NCI-H1694 (cell line): Measurements from ENCODE around the gene RNF13.
A peak's percentile ranks its signal among the peaks of the same experiment; 100 is the strongest.

Source experiments
- DNase-seq: peaks from one replicate; lab custom pipeline; 2025; lab: John Stamatoyannopoulos, UW

Gene RNF13

GRCh38 chr3:149812606-149813366 is at the start of gene RNF13:
RNF13 (plus strand) TSS chr3:149813215; CDS start chr3:149846027, 32,812 bp downstream.
- peak; percentile 93 for DNase-seq

GRCh38 chr3:149763565-149764195 is 49.3 kb upstream of the RNF13 start:
- DNase-seq, result no peak

- no peak for DNase-seq
These were observed 48.7 kb upstream of the RNF13 start for GRCh38 chr3:149764302-149764701.

GRCh38 chr3:149765762-149766334 is 47.2 kb upstream of the RNF13 start:
- peak; percentile 25 for DNase-seq

- DNase-seq, result no peak
These were observed 45.3 kb upstream of the RNF13 start for GRCh38 chr3:149767720-149768119.

GRCh38 chr3:149768704-149769103 is 44.3 kb upstream of the RNF13 start:
- DNase-seq, result no peak

- DNase-seq, result no peak
These were observed 42.8 kb upstream of the RNF13 start for GRCh38 chr3:149770246-149770645.

GRCh38 chr3:149771652-149772271 is 41.3 kb upstream of the RNF13 start:
- peak; percentile 41 for DNase-seq

- DNase-seq, result no peak
These were observed 40.2 kb upstream of the RNF13 start for GRCh38 chr3:149772861-149773260.

GRCh38 chr3:149776170-149776569 is 36.8 kb upstream of the RNF13 start:
- no peak for DNase-seq

GRCh38 chr3:149777414-149778214 is 35.4 kb upstream of the RNF13 start:
- no peak for DNase-seq

- DNase-seq, result no peak
These were observed 31.8 kb upstream of the RNF13 start for GRCh38 chr3:149781211-149781610.

GRCh38 chr3:149781741-149782140 is 31.3 kb upstream of the RNF13 start:
- DNase-seq, result no peak

- no peak for DNase-seq
These were observed 29.4 kb upstream of the RNF13 start for GRCh38 chr3:149783576-149783975.

GRCh38 chr3:149784064-149784704 is 28.8 kb upstream of the RNF13 start:
- DNase-seq, result no peak

GRCh38 chr3:149790268-149790667 is 22.7 kb upstream of the RNF13 start:
- DNase-seq, result no peak

- no peak for DNase-seq
These were observed 22.3 kb upstream of the RNF13 start for GRCh38 chr3:149790698-149791097.

- DNase-seq, result no peak
These were observed 20.4 kb upstream of the RNF13 start, which contains the start of gene ANKUB1 for GRCh38 chr3:149792452-149793270. ANKUB1 (minus strand) TSS chr3:149792554; CDS start chr3:149792366, 188 bp downstream.

- no peak for DNase-seq
These were observed 17.0 kb upstream of the RNF13 start for GRCh38 chr3:149796026-149796425.

GRCh38 chr3:149800693-149801092 is 12.3 kb upstream of the RNF13 start:
- DNase-seq, result no peak
